Loucy (cell line): ENCODE results near the gene ZNF592.

Source experiments
- H2AFZ ChIP-seq: fragments of 200-600 bp; sonication (generic); 2 replicates; pipeline ENCODE4 v1.6.0; 2016; ENCODE audit warnings: antibody characterized with exemption, mild to moderate bottlenecking, low read length, moderate library complexity
- H3F3A ChIP-seq: fragments of 200-600 bp; 2 replicates; pipeline ENCODE4 v1.6.0; 2016; ENCODE audit warnings: antibody characterized with exemption, low read depth, mild to moderate bottlenecking
- H3K27me3 ChIP-seq: fragments of 200-600 bp; sonication (generic); 2 replicates; pipeline ENCODE4 v1.6.1; 2014; ENCODE audit warnings: low read length, mild to moderate bottlenecking; ENCODE audit not compliant: insufficient read depth, poor library complexity, severe bottlenecking
- H3K36me3 ChIP-seq: fragments of 200-600 bp; sonication (generic); 2 replicates; pipeline ENCODE4 v1.6.1; 2016; ENCODE audit warnings: low read length; ENCODE audit not compliant: insufficient read depth
- H3K4me1 ChIP-seq: fragments of 200-600 bp; sonication (generic); 2 replicates; pipeline ENCODE4 v1.5.1; 2014; ENCODE audit warnings: low read length, mild to moderate bottlenecking; ENCODE audit not compliant: insufficient read depth, poor library complexity, severe bottlenecking
- H3K4me2 ChIP-seq: fragments of 200-600 bp; sonication (generic); 2 replicates; pipeline ENCODE4 v1.6.0; 2014; ENCODE audit warnings: antibody characterized with exemption, low read length, low read depth, mild to moderate bottlenecking; ENCODE audit not compliant: poor library complexity, severe bottlenecking
- H3K4me3 ChIP-seq: fragments of 200-600 bp; sonication (generic); 2 replicates; pipeline ENCODE4 v1.5.1; 2014; ENCODE audit warnings: low read length, mild to moderate bottlenecking, mixed read lengths; ENCODE audit not compliant: poor library complexity, severe bottlenecking
- H3K79me2 ChIP-seq: fragments of 200-600 bp; sonication (generic); 2 replicates; pipeline ENCODE4 v1.6.1; 2014; ENCODE audit warnings: low read length; ENCODE audit not compliant: insufficient read depth
- H3K9ac ChIP-seq: fragments of 200-600 bp; sonication (generic); 2 replicates; pipeline ENCODE4 v1.6.0; 2014; ENCODE audit warnings: mild to moderate bottlenecking, low read depth, low read length, moderate library complexity; ENCODE audit not compliant: poor library complexity, severe bottlenecking
- H3K9me2 ChIP-seq: fragments of 200-600 bp; sonication (generic); replicated peaks from 2 replicates; pipeline ENCODE4 v1.6.1; 2016; ENCODE audit warnings: low read depth, low read length, mixed read lengths
- H3K9me3 ChIP-seq: fragments of 200-600 bp; sonication (generic); 2 replicates; pipeline ENCODE4 v1.6.1; 2014; ENCODE audit warnings: mild to moderate bottlenecking, antibody characterized with exemption, low read length, low read depth; ENCODE audit not compliant: insufficient read depth
- H4K20me1 ChIP-seq: fragments of 200-600 bp; sonication (generic); 2 replicates; pipeline ENCODE4 v1.6.0; 2014; ENCODE audit warnings: antibody characterized with exemption, low read length, mild to moderate bottlenecking; ENCODE audit not compliant: insufficient read depth, poor library complexity, severe bottlenecking
- EZH2phosphoT487 ChIP-seq: fragments of 200-600 bp; IDR thresholded peaks from 2 replicates; pipeline ENCODE4 v1.6.1; 2018; ENCODE audit warnings: antibody characterized with exemption, mild to moderate bottlenecking, moderate library complexity, borderline replicate concordance
- TF ChIP-seq, protein P1 (sequence below): fragments of 200-600 bp; sonication (generic); conservative IDR thresholded peaks from 2 replicates; pipeline ENCODE4 v1.5.1; 2014; ENCODE audit warnings: mild to moderate bottlenecking, antibody characterized with exemption, low read length

ZNF592 gene

DNA sequence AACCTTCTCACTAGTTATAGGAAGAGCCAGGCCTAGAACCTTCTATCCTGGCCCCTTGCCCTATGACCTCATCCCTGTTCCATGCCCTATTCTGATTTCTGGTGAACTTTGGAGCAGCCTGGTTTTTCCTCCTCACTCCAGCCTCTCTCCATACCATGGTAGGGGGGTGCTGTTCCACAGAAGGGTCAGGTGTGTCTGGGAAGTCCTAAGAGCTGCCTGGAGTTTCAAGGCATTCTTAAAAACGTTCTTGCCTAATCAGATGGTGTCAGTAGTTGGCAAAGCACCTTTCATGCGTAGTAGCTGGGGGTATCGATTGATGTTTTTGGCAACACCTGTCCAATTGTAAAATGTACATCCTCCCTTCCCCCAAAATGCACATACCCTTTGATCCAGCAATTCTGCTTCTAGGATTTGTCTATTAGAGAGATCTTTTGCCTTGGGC lies 52.0 kb downstream of the ZNF592 start:
- Histone ChIP-seq H3F3A (no peaks in the 10 kb centered on the region), H2AFZ (no peak overlapping the region), H3K9me3 (no peaks in the 10 kb centered on the region), H3K9ac (no peak overlapping the region), H4K20me1 (no peaks in the 10 kb centered on the region), H3K79me2 (no peaks in the 10 kb centered on the region), H3K9me2 (no peaks in the 10 kb centered on the region), H3K4me2 (no peak overlapping the region), H3K4me1 (no peaks in the 10 kb centered on the region), H3K4me3 (no peak overlapping the region), H3K27me3 (no peaks in the 10 kb centered on the region), H3K36me3 (peaks cover 84% of the 10 kb centered on the region; the same call in 1 of the 2 replicates)
- no peak for TF ChIP-seq EZH2phosphoT487
- TF ChIP-seq, protein P1, sequence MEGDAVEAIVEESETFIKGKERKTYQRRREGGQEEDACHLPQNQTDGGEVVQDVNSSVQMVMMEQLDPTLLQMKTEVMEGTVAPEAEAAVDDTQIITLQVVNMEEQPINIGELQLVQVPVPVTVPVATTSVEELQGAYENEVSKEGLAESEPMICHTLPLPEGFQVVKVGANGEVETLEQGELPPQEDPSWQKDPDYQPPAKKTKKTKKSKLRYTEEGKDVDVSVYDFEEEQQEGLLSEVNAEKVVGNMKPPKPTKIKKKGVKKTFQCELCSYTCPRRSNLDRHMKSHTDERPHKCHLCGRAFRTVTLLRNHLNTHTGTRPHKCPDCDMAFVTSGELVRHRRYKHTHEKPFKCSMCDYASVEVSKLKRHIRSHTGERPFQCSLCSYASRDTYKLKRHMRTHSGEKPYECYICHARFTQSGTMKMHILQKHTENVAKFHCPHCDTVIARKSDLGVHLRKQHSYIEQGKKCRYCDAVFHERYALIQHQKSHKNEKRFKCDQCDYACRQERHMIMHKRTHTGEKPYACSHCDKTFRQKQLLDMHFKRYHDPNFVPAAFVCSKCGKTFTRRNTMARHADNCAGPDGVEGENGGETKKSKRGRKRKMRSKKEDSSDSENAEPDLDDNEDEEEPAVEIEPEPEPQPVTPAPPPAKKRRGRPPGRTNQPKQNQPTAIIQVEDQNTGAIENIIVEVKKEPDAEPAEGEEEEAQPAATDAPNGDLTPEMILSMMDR: no peak

DNA sequence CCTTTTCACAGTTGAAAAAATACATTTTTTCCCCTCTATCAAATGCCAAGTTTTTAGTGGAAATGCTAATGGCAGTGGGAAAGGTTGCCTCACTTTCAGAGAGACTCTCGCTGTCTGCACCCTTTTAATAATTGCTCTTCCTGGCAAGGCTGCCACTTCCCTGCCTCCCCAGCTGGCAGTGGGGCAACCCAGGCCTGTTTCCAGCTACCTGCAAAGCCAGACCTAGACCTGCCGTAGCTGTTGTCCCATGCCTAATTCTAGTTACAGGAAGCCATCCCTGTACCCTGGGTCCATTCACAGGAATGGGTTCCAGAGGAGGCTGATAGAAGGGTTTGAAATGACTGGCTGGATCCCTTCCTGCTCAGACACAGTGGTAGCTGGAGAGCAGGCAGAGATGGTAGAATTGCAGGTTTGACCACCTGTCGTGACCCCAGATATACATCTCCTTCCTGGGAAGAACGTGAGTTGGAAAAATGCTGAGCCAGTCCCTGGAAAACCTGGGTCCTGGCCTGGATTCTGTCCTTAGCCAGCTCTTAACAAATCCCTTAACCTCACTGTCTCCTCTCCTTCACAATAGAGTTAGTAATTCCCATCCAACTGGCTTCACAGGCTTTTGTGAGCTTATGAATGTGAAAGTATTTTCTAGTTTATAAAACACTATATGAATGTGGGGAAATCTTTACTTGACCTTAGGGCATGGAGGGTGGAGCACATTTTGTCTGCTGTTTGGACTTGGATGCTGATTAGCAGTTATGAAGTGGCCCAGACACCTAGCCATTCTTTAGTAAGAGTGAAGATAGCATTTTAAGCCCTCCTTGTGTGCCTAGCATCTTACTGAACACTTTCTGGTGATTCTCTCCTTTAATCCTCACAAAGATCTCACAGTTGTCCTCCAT lies 55.9 kb downstream of the ZNF592 start:
- H3K4me1 ChIP-seq: peaks cover 3% of the 10 kb centered on the region
- no peaks in the 10 kb centered on the region for H3K79me2 ChIP-seq
- no peak overlapping the region for H2AFZ ChIP-seq
- H4K20me1 ChIP-seq: no peaks in the 10 kb centered on the region
- no peaks in the 10 kb centered on the region for H3F3A ChIP-seq
- no peaks in the 10 kb centered on the region for H3K27me3 ChIP-seq
- H3K9ac ChIP-seq: no peak overlapping the region
- TF ChIP-seq, protein P1: no peak
- no peak for TF ChIP-seq EZH2phosphoT487
- H3K9me3 ChIP-seq: no peaks in the 10 kb centered on the region
- peaks cover 57% of the 10 kb centered on the region; the same call in 1 of the 2 replicates for H3K36me3 ChIP-seq
- H3K9me2 ChIP-seq: no peaks in the 10 kb centered on the region
- no peak overlapping the region for H3K4me2 ChIP-seq
- H3K4me3 ChIP-seq: no peak overlapping the region

DNA sequence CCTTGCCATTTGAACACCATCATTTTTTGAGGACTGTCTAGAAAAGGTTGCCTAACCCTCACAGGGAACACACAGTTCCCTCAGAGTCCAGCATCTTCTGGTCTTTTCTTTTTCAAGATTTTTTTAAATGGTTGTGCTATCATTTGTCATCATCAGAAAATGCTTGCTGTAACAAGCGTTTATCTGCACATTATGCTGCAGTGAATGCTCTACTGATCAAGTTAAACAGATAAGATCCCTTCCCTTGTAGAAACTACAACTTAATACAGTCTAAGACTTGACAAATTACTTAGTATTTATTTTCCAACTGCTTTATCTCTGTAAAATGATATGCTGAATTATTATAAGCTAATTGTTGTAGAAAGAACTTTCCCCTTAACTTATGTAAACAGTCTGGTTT lies 56.8 kb downstream of the ZNF592 start:
- no peaks in the 10 kb centered on the region for H3F3A ChIP-seq
- no peaks in the 10 kb centered on the region for H3K9me3 ChIP-seq
- H3K9ac ChIP-seq: no peak overlapping the region
- H3K36me3 ChIP-seq: peaks cover 48% of the 10 kb centered on the region; the same call in 1 of the 2 replicates
- no peak for TF ChIP-seq EZH2phosphoT487
- TF ChIP-seq, protein P1: no peak
- no peaks in the 10 kb centered on the region for H4K20me1 ChIP-seq
- no peaks in the 10 kb centered on the region for H3K27me3 ChIP-seq
- peaks cover 3% of the 10 kb centered on the region for H3K4me1 ChIP-seq
- no peaks in the 10 kb centered on the region for H3K79me2 ChIP-seq
- no peak overlapping the region for H3K4me2 ChIP-seq
- H3K9me2 ChIP-seq: no peaks in the 10 kb centered on the region
- H3K4me3 ChIP-seq: no peak overlapping the region
- H2AFZ ChIP-seq: no peak overlapping the region
